Mucosa of descending colon (tissue), 3 donors: Measurements from ENCODE around the gene FEM1B. TPM values are rescaled to one million over a fixed set of nuclear protein-coding genes. Genes with fewer than 3 reads are reported as not detected.

Source experiments
- ATAC-seq: fragments of 200-7000 bp; cut with Tn5 transposase; one replicate; pipeline ENCODE4 v1.9.1; 2020; ENCODE audit warnings: mild to moderate bottlenecking, moderate library complexity
- DNase-seq, 3 donors: peaks; one replicate each; pipeline ENCODE4 v3.0.0-alpha.2; 2020
- H3K36me3 ChIP-seq: fragments of 200-600 bp; one replicate; pipeline ENCODE4 v1.8.0; 2021; ENCODE audit warnings: low read depth, mild to moderate bottlenecking
- H3K4me1 ChIP-seq: fragments of 200-600 bp; one replicate; pipeline ENCODE4 v1.8.0; 2021; ENCODE audit warnings: low read depth, mild to moderate bottlenecking
- H3K4me3 ChIP-seq: fragments of 200-600 bp; one replicate; pipeline ENCODE4 v1.8.0; 2021; ENCODE audit warnings: mild to moderate bottlenecking
- H3K9me3 ChIP-seq: fragments of 200-600 bp; one replicate; pipeline ENCODE4 v1.8.0; 2021; ENCODE audit warnings: mild to moderate bottlenecking
- CTCF ChIP-seq: fragments of 200-600 bp; IDR thresholded peaks from one replicate; pipeline ENCODE4 v1.8.0; 2022; ENCODE audit warnings: antibody characterized with exemption, mild to moderate bottlenecking
- intact Hi-C, 2 donors: fragments of 100-400 bp; cut with DNase I in 1 of 2; cut with micrococcal nuclease in 1 of 2; formaldehyde crosslinking; loops; one replicate each; pipeline versions ENCODE4 v1.11.0 to v1.11.1; 2022; cut with DNase I, micrococcal nuclease
- total RNA-seq, 3 donors: library from RNA; stranded (reverse); fragmentation: NEBNext Ultra II Directional in 2 of 3; extraction: Animal tissue kit (Norgen Biotek cat#: 25700) in 2 of 3; gene quantifications; one replicate each; pipeline versions ENCODE4 v1.2.1 to v1.2.4, GENCODE V29; 2021 to 2023
- donor health status: DM: no; HTN: no; CAD: no; lungs with moderate emphysema.
- donor health status: DM: no; HTN: no; CAD: no.
- donor health status: DM: no; HTN: yes; CAD: no.

Gene FEM1B
- total RNA-seq, 3 donors from 2014 or later, result 50.4 to 65.3 (median 65.3) TPM

GRCh38 chr15:68318931-68319909 is 41.7 kb downstream of the FEM1B start:
- no peak overlapping the region for H3K4me3 ChIP-seq
- TF ChIP-seq CTCF, result no peak
- DNase-seq, result no peak
- no peak for ATAC-seq
- no peaks in the 10 kb centered on the region for H3K9me3 ChIP-seq
- H3K4me1 ChIP-seq, result no peaks in the 10 kb centered on the region
- intact Hi-C loops, result loop anchor here in 1 of 2 donors (10.0 kb wide), 1 partner anchor 226 kb away; no protein-coding TSS in a partner anchor
- no peaks in the 10 kb centered on the region for H3K36me3 ChIP-seq

GRCh38 chr15:68319997-68320396 is 42.5 kb downstream of the FEM1B start:
- no peaks in the 10 kb centered on the region for H3K9me3 ChIP-seq
- no peaks in the 10 kb centered on the region for H3K4me1 ChIP-seq
- DNase-seq (no peak), ATAC-seq (no peak)
- TF ChIP-seq CTCF, result no peak
- no peak overlapping the region for H3K4me3 ChIP-seq
- intact Hi-C loops, result loop anchor here in 1 of 2 donors (10.0 kb wide), 1 partner anchor 225 kb away; no protein-coding TSS in a partner anchor
- H3K36me3 ChIP-seq, result no peaks in the 10 kb centered on the region

DNA sequence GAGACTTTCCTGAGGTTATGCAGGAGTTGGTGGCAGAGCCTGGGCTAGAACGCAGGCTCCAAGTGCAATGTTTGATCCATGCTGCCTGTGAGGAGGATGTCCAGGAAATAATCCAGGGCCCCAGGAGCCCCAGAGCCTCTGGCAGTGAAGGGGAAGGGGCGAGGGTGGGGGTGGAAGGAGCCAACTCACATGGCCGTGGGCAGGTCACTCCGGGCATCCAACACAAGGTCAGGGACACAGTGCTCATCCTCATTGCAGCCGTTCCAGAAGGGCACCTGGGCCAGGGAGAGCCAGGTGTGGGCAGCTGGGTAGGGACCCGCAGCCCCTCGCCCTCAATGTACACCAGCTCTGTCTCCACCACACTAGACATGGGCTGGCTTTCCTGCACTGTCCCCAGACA is 43.7 kb downstream of the FEM1B start:
- no peak for ATAC-seq
- Histone ChIP-seq H3K9me3 (no peaks in the 10 kb centered on the region), H3K4me1 (no peaks in the 10 kb centered on the region), H3K36me3 (no peaks in the 10 kb centered on the region), H3K4me3 (no peak overlapping the region)
- intact Hi-C loops, result no loop called here
- no peak for TF ChIP-seq CTCF
- no peak for DNase-seq

- intact Hi-C loops, result no loop called here
- Histone ChIP-seq H3K36me3 (no peaks in the 10 kb centered on the region), H3K4me3 (no peak overlapping the region), H3K4me1 (no peaks in the 10 kb centered on the region), H3K9me3 (no peaks in the 10 kb centered on the region)
- ATAC-seq (no peak), DNase-seq (no peak)
- TF ChIP-seq CTCF, result no peak
Measured at GRCh38 chr15:68322796-68323195, 45.3 kb downstream of the FEM1B start.

- no peak for TF ChIP-seq CTCF
- intact Hi-C loops, result no loop called here
- no peaks in the 10 kb centered on the region for H3K36me3 ChIP-seq
- H3K4me3 ChIP-seq, result no peak overlapping the region
- ATAC-seq (no peak), DNase-seq (no peak)
- no peaks in the 10 kb centered on the region for H3K4me1 ChIP-seq
- H3K9me3 ChIP-seq, result no peaks in the 10 kb centered on the region
Measured at GRCh38 chr15:68325726-68326125, 48.2 kb downstream of the FEM1B start.
